NCI-H748 treated with DMSO at 0.1 percent for 48 hours (cell line): ENCODE measurements around the gene LIPG.
"Not testable (repeated sequence)": the region's sequence is repeated elsewhere in the genome, so short reads cannot be mapped to it uniquely, and the experiment has no call there.

Experiments used
- DNase-seq: peaks from one replicate; lab custom pipeline; 2025; lab: John Stamatoyannopoulos, UW

The LIPG gene

GRCh38 chr18:49561289-49562193 lies at the start of gene LIPG:
Gene LIPG, plus strand, starts transcription at chr18:49562057. Its CDS starts 252 bp downstream, at chr18:49562309.
- peak; percentile 80 for DNase-seq

DNA sequence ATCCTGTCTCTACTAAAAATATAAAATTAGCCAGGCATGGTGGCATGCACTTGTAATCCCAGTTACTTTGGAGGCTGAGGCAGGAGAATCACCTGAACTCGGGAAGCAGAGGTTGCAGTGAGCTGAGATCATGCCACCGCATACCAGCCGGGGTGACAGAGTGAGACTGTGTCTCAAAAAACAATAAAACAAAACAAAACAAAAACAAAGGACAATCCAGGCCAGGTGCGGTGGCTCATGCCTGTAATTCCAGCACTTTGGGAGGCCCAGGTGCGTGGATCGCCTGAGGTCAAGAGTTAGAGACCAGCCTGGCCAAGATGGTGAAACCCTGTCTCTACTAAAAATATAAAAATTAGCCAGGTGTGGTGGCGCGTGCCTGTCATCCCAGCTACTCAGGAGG lies 49.0 kb upstream of the LIPG start:
- DNase-seq: not testable (repeated sequence)

DNA sequence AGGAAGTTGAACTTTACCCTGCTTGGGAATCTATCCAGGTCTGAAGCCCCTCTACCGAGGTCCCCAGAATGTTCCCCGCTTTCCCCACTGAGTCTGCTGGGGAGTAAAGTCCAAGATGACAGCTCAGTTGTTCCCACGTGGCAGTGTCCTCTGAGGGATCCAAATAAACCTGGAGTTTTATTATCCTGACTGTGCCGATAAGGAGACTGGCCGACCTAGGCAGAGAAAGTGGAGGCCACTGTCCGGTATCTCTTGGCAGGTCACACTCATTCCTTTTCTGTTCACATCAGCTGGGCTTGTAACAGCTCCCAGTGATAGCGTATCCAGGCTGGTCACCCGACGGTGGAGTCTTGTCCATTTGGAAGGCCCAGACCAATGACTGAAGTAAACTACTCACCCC lies 47.3 kb upstream of the LIPG start:
- no peak for DNase-seq

DNA sequence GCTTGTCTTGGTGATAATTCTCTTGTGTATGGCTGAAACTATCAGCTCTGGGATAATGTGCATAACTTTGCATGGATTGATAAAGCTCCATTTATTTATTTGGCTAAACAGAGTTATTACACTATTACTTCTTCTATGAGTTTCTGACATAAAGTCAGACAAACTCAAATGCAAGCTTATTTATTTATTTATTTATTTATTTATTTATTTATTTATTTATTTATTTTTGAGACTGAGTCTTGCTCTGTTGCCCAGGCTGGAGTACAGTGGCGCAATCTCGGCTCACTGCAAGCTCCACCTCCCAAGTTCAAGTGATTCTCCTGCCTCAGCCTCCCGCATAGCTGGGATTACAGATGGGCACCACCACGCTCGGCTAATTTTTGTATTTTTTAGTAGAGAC lies 46.9 kb upstream of the LIPG start:
- DNase-seq: not testable (repeated sequence)

- no peak for DNase-seq
These were observed 46.3 kb upstream of the LIPG start for GRCh38 chr18:49515516-49515915.

DNA sequence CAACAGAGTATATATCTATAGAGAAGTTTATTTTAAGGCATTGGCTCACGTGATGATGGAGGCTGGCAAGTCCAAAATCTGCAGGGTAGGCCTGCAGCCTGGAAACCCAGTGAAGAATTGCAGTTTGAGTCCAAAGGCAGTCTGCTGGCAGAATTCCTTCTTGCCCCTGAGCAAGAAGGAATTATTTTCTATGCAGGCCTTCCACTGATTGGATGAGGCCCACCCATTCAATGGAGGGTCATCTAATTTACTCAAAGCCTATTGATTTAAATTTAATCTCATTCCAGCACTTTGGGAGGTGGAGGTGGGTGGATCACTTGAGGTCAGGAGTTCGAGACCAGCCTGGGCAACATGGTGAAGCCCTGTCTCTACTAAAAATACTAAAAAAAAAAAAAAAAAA lies 44.4 kb upstream of the LIPG start:
- DNase-seq: no peak

DNA sequence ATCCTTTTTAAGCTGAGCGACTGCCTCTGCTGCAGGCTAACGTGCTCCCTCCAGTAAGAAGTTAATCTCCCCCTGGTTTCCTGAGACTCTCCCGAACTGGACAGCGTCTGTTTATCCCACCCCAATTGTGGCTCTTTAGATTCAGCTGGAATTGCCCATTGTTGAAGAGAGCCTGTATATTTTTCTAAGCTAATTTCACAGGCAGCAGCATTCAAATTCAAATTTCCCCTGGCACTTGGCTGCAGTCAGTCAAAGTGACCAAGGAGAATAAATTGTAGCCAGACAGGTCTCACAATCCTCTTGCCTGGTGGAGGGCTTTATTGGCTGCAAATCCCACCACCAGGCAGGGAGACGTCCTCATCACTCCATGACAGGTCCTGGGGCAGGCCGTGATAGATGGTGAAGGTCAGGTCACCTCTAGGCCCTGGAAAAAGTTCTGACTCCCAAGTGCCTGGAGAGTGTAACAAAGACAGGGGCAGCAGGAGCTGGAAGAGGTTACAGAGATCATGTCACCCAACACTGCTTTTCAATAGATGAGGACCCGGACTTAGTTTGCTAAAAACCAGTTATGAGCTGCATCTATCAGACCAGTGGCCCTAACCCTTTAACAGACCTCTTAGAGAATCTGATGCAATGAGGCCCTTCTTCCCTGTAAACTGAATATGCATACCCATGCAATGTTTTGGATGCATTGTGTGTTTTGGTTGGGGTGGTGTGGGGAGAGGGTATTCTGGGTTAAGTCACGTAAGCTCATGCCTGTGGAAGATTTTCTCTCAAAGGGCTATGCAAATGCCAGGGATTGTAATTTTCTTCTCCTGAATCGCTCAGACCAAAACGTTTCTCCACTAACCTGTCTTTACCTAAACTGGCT lies 42.5 kb upstream of the LIPG start:
- DNase-seq: no peak

DNA sequence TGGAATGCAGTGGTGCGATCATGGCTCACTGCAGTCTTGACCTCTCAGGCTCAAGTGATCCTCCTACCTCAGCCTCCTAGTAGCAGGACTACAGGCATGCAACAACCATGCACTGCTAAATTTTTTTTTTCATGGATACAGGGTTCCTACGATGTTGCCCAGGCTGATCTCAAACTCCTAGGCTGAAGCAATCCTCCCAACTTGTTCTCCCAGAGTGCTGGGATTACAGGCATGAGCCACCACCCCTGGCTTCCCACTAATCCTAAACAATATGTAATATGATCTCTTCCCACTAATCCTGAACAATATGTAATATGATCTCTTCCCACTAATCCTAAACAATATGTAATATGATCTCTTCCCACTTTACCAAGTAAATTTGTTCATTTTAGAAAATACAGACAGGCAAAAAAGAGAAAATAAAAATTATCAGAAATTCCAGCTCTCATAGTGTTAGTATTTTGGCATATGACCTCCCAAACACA lies 41.2 kb upstream of the LIPG start:
- DNase-seq: peak; percentile 90

- no peak for DNase-seq
These were observed 40.5 kb upstream of the LIPG start for GRCh38 chr18:49521216-49521835.

GRCh38 chr18:49523580-49524093 lies 38.2 kb upstream of the LIPG start:
- DNase-seq: not testable (repeated sequence)

DNA sequence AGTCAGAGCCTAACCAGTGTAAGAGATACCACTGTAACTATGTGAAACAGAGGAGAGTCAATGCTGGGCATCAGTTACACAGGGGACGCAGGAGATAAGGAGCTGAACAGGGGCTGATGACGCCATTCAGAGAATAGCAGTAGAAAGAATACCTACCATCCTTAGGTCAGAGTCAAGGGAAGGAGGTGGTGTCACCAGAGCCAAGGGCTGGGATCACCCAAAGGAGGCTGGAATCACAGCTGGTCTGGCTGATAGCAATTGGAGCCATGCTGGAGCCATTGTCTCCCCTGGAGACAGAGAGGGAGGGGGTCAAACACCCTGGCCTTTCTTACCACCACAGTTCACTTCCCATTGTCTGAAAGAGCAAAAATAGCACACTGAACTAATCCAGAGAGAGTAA lies 37.5 kb upstream of the LIPG start:
- no peak for DNase-seq

- DNase-seq: no peak
These were observed 36.9 kb upstream of the LIPG start for GRCh38 chr18:49524951-49525350.

DNA sequence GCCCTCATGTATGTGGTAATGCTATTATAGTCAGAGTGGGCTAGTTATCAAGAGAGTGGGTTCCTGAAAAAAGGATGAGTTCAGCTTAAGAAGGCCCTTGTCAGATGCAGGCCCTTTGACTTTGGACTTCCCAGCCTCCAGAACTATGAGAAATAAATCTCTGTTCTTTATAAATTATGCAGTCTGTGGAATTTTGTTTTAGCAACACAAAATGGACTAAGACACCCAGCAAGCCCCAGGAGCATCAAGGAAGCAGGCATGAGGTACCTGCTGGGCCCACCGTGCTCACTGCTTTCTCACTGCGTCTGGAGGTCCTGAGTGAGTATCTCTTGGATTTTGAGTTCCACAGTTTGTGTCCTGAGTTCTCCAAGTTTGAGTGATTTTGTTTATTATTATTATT lies 35.9 kb upstream of the LIPG start:
- DNase-seq: no peak

DNA sequence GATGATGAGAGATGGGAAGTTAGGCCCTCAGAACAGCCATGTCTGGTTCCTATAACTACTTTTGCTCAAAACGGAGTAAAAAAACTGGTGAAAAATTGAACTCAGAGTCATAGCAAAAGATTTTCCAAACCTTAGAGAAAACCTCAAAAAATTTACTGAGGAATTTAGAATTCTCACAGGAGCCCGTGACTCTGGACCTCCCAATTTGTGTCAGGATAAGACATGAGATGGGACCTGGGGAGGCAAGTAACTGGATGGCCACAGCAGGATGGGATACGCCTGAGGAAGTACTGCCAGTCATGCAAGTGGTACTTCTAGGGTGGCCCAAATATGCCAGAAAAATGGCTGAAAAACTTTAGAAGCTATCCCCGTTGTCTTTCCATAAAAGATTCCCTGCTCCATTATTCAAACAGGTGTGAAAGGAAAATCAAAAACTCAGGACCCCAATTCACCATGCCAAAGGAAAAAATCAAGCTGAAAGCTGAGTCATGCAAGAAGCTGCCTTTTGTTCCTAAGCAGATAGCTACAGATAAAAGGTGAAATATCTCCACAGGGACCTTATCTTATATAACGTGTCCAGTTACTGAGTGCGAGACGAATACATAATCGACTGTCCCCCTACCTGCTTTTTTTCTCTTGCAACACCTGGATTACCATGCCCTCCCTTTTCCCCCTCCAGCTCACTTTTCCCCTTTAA lies 34.1 kb upstream of the LIPG start:
- DNase-seq: no peak

DNA sequence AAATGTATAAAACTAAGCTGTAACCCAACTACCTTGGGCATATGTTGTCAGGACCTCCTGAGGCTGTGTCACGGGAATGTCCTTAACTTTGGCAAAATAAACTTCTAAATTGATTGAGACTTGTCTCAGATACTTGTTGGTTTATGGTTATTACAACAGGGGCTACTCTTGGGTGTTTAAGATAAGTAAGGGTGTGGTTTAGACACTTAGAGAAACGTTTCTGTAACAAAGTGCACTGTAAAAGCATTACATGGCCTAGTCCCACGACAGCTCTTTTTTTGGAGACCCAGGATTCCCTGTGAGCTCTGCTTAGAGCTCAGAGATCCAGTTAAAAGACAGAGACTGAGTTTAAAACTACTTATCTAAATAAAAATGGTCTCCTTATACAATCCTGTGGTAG lies 32.3 kb upstream of the LIPG start:
- no peak for DNase-seq

GRCh38 chr18:49531678-49532153 lies 30.1 kb upstream of the LIPG start:
- DNase-seq: no peak

DNA sequence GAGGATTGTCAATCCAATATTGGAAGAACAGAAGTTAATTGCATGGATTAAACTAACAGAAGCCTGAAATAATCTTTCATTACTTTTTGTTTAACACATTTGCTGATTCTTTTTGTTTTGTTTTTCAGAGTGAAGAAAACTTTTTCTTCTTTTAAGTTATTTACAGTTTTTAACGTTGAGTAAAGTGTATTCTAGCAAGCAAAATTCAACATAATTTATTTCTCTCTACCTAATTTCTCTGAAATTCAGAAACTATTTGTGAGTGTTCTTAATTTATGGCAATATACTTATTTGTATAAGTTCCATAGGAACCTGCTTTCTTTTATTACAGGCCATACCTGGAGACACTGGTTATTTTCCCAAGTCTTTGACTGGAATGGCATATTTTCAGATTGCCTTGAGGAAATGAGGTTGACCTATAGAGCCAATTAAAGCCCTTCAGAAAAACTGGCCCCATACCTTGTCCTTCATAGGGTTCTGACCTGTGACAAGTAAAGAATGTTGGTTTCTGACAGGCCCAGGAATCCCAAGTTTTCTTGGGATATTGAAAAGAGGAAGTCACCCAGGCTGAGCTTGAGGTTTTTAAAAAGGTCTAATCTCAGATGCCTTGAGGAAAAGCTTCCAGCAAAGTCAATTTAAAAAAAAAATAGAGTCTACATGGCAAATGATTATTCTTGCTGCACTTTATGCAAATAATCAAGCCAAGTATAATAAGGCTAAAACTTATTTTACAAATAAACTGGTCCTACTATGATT lies 26.8 kb upstream of the LIPG start:
- no peak for DNase-seq

DNA sequence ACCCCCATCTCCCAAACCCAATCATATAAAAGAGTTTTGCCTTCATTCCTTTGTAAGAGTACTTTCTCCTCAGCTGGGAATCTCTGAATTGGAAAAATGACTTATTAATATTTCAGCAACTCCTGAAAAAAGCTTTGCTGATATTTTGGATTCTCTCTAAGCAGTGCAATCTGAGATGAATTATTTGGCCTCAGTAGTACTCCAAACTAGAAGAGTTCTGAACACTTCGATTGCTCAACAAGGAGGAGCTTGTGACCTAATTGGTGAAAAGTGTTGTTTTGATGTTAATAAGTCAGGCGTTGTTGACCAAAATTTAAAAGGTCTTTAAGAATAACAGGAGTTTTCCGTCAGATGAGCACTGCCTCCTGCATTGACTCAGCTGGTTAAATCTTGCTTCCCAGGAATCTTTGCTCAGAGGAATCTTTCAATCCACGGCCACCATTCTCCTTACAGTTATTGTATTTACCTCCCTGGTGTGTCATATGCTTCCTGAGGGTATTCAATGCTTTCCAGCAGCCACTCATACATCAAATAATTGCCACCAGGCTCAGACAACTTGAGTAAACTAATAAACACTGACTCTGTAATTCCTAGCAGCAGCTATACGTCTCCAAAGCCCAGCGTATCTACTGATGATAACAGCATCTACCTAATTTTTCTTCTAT lies 24.5 kb upstream of the LIPG start:
- DNase-seq: no peak

- no peak for DNase-seq
These were observed 17.5 kb upstream of the LIPG start for GRCh38 chr18:49544362-49544761.

DNA sequence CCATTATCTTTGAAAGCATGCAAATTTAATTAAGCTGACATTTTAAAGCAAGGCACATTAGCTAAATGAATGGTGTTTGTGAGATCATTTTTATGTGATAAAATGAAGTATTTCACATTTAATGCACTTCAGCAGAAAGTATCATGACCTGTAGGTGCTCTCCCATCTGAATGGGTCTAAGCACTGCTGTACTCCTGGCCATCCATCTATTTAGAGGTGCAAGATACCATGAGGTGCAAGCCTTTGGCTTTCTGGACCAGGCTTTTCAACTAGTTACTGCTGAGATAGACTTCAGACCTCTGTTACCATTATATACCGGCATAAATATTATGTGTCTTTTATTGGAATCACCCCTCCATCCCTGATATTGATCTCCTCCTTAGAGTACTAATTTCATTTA lies 15.6 kb upstream of the LIPG start:
- no peak for DNase-seq
